PC-3 (cell line): Measurements from ENCODE around the gene ACKR3.

Source experiments
- EZH2phosphoT487 ChIP-seq: fragments of 300-600 bp; sonication (generic); IDR thresholded peaks from 2 replicates; pipeline ENCODE4 v1.6.1; 2018; ENCODE audit warnings: mild to moderate bottlenecking, antibody characterized with exemption, low read length, borderline replicate concordance
- TF ChIP-seq, protein P1 (sequence below): fragments of 300-600 bp; sonication (generic); conservative IDR thresholded peaks from 2 replicates; pipeline ENCODE4 v1.5.1; 2017; ENCODE audit warnings: antibody characterized with exemption, low read depth, mild to moderate bottlenecking, low read length

DNA sequence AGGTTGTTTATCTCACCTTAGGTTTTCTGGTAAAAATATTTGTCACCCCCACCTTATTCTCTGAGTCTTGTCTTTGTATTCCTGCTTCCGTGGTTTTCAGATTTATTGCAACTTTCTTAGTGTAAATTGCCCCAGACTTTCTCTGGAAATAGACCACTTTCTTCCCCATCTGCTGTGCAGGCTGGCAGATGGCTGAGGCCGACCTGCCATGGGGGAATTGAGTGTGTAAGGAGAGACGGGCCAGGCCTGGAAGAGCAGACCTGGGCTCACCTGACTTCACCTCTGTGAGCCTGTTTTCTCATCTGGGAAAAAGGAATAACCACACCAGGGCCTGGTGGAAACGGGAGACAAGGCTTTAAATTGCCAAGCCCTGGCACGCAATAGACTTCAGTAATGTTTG is 44.9 kb downstream of the ACKR3 start:
- TF ChIP-seq, protein P1, sequence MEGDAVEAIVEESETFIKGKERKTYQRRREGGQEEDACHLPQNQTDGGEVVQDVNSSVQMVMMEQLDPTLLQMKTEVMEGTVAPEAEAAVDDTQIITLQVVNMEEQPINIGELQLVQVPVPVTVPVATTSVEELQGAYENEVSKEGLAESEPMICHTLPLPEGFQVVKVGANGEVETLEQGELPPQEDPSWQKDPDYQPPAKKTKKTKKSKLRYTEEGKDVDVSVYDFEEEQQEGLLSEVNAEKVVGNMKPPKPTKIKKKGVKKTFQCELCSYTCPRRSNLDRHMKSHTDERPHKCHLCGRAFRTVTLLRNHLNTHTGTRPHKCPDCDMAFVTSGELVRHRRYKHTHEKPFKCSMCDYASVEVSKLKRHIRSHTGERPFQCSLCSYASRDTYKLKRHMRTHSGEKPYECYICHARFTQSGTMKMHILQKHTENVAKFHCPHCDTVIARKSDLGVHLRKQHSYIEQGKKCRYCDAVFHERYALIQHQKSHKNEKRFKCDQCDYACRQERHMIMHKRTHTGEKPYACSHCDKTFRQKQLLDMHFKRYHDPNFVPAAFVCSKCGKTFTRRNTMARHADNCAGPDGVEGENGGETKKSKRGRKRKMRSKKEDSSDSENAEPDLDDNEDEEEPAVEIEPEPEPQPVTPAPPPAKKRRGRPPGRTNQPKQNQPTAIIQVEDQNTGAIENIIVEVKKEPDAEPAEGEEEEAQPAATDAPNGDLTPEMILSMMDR: no peak
- TF ChIP-seq EZH2phosphoT487: no peak
